GM19025 (cell line): ENCODE results near the gene LYPD6.

ENCODE experiments used
- ATAC-seq: cut with Tn5 transposase; IDR thresholded peaks from one replicate; pipeline ENCODE4 v1.9.1; 2021; ENCODE audit warnings: mild to moderate bottlenecking, low read depth, moderate library complexity; ENCODE audit not compliant: unreplicated experiment

Gene LYPD6

DNA sequence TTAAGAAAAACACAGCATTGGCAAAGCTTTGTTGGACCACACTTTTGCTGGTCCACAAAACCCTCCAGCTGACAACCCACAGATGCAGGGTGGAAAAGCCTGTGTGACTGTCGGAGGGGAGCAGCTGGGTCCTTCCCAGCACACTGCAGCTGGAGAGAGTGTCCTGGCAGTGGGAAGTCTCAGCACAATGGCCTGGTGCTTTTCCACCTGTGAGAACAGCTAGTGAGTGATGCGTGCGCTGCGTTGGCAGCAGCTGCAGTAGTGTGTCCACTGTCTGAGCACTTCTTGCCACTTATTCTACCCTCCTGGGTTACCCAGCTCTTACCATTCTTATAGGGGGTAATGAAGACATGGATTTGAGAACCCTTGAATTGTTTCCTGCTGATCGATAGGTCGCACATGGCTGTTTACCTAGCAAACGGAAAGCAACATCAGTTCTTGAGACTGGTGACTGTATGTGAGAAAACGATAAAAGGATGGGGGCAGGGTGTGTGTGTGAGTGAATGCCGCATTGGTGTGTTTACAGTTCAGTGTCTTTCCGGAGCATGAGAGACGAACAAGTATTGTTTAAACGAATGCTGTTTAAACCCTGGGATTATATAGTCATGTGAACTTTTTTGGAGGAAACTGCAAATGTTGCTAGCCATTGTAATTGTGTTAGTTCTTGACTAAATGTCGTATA is 69.7 kb downstream of the LYPD6 start:
- no peak for ATAC-seq

DNA sequence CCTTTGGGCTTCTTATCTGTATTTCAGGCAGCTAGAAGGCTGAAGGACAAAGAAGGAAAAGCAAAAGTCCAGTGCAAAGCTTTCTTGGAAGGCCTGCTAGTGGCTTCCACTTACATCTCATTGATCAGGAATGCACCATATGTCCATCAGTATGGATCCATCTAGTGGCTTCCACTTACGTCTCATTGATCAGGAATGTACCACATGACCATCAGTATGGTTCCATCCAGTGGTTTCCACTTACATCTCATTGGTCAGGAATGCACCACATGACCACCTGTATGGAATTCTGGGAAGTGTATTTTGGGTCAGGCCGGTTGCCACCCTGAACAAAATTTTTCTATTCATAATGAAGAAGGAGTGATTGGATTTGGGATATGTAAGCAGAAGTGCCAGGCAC is 70.6 kb downstream of the LYPD6 start:
- no peak for ATAC-seq

DNA sequence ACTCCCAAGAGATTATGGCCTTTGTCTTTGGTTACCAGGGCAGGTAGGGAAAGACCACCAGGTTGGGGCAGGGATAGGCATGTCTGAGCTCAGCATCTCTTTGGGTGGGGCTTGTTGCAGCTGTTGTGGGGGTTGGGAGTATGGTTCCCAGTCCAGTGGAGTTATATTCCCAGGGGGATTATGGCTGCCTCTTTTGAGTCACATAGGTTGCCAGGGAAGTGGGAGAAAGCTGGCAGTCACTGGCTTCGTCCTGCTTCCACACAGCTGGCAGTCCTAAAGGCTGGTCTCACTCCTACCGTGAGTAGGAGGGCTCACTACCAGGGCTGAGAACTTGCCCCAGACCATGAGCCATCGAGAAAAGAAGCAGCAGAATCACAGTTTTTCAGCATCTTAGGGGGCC is 79.1 kb downstream of the LYPD6 start:
- ATAC-seq: no peak

DNA sequence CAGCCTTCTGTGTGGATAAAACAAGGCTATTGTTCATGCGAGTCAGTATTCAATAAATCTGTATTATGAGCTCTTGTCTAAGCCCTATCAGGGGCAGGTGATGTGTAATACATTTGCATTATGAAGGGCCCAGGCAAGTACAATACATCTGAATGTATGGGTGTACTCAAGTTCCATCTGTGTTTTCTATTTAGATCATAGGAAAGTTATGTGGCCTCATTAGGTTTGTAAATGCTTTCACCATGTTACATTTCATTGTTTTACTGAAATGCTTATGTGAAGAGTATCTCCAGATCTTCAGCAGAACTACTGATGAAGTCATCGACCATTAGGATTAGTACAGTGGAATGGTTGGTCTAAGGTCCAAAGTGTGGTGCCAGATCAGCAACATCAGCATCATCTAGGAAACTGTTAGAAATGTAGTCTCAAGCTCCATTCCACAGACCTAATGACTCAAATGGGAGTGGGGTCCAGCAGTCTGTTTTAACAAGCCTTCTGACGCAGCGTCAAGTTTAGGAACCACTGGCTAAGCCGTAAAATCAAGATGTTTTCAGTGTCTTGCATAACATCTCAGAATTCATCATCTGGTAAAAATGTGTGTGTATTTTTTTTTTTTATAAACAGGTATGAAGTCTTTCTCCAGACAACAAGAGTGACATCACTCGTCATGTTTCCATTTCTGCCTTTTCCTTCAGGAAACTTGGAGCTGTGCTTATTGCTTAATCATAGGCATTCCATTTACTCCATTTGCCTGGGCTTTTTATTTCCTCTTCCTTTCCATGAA is 80.5 kb downstream of the LYPD6 start:
- ATAC-seq: no peak

DNA sequence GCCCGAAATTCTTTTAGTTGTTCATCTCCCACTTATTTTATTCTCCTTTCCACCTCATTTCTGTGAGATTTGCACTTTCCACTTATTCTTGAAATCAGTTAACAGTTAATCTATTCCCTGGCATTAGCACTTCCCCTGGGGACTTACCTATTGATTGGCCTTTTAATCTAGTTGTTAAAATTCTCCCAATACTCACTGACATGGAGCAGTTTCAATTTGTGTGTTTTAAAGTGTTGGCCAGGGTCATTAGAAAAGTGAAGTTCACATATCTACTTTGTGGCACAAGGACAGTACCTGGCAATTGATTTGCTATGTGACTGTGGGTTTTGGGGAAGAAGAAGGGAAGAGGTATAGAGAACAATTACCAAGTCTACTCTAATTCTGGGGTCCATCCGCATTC is 83.1 kb downstream of the LYPD6 start:
- no peak for ATAC-seq

DNA sequence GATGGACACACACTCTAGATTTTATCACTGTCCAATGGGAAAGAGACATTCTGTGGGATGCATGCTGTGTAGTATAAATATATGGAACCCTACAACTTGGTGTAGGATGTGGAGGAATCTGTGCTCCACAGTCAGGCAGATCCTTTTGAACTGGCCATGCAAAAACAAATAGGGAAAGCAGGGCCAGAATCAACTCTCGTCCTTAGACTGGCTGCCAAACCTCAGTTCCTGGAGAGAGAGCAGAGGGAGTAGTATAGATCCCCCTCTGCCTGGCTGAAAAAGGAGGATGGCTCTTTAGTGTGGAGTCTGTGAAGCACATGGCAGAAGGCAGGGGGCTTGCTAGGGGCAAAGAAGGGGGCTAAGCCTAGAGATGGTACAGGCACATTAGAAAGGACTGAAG is 84.7 kb downstream of the LYPD6 start:
- no peak for ATAC-seq

DNA sequence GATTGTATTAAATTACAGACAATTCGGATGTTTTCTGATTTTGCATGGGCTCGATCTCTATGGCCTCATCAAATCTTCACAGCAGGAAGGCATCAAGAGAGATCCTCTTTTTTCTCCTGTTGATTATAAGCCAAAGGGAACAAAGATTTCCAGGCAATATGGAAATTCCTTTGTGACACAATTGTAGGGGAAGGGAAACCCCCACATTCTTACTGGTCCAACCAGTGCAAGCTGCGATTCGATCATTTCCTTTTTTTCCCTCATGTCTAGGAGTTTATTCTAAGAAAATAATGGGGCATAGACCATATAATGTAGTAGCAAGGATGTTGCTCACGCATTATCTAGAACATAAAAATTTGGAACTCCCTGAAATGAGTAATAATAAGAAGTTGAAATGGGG is 87.7 kb downstream of the LYPD6 start:
- no peak for ATAC-seq

DNA sequence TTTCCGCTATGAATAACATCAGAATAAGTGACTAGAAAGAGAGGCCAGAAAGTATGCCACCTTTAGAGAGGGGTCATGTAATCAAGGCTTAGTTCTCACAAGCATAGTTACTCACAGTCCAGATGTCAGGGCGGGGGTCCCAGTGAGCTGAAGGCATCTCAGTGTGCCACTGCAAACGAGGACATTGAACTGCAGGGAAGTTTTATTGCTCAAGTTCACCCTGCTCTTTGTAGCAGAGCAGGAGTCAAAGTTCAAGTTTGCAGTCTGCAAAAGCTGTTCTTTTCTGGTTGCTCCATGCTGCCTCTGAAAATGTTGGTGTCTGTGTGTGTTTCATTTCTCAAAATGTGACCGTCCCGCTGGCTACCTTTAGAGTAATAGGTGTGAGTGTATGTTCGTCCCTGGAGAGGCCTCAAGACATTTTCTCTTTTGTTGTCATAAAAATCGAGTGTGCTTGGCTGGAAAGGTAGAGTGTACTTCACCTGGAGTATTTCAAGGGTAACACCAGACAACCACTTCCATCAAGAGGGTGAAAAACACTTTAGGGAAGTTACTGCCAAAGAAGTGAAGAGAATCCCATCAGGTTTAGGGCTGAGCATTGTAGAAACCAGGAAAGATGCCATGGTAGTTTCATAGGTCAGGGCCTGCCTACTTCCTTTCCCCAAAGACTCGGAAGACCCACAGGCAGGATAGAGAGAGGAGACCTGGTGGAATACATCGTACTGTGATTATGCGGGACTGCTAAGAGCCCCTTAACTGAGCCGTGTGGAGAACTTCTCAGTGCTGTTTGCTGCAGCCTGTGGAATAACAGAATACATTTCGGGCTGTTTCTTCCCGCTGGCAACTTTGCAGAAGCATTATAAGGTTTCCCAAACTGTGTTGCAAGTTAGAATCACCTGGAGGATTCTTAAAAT is 89.9 kb downstream of the LYPD6 start:
- ATAC-seq: no peak

DNA sequence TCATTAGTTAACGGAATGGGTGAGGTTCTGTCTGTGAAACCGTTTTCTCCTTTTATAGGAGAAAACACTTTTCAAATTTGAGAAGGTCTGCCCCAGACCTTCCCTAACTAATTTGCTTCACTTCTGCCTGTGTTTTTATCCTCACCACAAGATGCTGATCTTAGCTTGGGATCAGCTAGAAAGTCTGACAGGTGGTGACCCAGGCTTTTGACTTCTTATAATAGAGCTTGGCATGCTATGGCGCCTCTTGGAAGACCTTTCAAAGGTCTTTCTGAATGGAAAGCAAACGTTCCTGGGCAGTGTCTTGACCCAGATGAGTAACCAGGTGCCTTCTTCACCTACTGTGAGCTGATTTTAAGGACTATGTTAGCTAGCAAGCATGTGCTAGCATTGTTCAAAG is 91.4 kb downstream of the LYPD6 start:
- no peak for ATAC-seq

DNA sequence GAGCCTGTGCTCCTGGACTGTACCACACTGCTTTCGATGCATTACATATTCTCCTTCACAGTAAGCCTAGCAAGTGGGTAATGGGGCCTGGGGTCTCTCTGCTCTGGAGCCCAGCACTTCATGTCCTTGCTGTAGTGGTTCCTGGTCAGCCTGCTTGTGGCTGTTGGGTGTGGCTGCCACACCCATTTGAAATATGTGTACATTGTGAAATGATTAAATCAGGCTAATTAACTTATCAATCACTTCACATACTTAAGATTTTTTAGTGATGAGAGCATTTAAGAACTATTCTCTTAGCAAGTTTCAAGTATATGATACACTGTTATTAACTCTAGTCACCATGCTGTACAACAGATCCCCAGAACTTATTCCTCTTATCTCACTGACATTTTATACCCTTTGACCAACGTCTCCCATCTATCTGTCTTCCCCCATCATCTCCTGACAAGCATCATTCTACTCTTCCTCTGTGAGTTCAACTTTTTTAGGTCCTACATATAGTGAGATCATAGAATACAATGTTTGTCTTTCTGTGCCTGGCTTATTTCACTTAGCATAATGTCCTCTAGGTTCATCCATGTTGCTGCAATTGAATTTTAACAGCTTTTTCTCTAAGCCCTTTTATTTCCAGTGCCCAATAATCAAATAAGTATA is 92.1 kb downstream of the LYPD6 start:
- no peak for ATAC-seq

DNA sequence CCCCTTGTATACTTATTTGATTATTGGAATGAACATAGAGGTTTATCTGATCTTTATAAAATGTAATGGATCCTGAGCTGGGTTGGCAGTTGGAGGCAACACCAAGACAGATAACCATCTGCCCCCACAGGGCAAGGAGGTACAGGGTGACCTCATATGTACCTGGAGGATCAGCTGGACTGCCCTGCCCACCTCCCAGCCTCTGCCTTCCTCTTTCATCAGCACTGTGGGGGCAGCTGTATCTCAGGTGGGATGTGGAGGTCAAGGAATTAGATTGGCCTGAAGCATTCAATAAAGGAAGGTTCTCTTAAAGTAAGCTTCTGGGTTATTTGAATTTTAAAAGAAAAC is 92.6 kb downstream of the LYPD6 start:
- ATAC-seq: no peak

DNA sequence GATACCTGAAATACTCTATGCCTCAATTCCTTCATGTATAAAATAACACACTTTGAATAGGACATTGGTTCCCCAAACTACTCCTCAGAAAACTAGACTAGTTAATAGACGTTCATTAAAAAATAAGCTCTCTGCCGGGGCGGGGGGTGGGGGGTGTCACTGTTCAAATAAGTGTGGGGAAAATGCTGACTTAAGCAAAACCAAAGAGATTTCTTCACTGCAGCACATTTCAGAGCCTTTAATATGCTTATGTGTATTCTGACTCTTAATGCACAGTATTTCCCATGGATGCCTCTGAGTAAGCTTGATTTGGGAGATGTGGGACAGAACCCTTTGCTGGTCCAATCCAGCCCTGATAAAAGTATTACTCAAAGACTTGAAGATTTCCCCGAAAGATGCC is 93.2 kb downstream of the LYPD6 start:
- ATAC-seq: no peak

DNA sequence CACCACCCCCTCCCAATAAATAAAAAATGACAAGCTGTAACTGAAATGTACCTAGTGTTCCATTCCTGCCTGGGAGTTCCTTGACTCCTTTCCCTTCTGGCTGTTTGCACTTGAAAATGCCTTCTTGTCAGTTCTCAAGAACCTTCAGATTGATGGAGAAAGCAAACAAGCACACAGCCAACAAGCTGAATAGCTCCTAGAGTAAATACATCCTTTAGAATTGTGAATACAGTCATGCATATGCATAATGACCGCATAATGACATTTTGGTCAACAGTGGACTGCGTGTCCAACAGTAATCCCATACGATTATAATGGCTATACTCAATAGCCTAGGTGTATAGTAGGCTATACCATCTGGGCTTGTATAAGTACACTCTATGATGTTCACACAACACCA is 97.0 kb downstream of the LYPD6 start:
- ATAC-seq: no peak

DNA sequence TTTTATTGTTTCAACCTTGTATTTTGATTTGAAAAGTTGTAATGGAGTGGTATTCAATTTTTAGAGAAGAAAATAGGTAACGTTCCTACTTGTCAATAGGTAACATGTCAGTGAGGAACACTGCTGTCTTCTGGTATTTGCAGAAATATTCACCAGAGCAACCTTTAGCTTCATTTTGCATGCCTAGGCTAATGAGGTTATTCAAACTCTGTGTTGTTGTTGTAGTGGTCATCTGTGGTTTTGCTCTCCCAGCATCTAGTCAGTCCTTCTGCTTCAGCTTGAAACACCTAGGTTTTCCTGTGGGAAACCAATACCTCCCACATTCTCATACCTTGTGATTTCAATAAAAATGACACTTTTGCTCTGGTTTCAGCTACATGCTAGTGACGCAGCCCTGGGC is 98.4 kb downstream of the LYPD6 start:
- ATAC-seq: no peak

DNA sequence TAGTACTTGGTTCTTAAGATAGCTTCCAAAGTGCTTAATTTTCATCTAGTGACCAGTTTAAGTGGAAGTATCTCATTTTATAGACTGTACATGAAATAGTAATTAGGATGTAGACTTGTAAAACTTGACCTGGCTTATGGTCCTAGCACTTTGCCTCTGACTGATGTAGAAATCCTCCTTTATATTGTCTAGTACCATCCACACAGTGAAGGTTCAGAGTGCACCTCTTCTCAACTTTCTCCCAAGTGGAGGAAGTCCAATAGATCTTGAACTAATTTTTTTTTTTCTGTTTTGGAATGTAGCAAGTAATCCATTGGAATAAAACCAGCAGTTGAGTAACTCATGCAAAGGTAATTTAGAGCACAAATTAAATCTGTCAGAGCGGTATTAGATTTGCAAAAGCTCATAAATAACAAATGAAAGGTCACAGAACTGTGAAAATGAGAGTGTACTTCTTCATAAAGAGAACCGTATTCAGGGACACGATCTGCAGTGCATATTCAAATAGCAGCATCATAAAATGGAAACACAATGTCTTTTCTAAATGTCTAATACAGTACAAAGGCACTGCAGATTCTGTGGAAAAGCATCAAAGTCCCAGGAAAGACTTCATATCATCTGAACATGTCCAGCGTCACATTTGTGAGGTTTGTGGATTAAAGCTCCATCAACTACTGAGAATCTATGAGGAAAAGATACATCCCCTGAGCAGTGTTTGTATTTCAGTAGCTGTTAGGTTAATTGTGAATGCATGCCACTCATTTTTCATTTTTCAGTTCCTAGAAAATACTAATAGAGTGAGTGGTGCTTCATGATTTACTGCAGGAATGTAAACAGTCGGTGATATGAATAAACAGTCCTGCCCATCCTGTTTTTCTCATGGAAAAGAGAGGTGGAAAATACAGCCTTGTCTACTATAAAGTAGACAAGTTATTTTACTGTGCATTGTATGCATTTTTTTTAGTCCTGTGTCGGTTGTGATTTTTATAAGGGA is 100.7 kb downstream of the LYPD6 start:
- ATAC-seq: no peak

DNA sequence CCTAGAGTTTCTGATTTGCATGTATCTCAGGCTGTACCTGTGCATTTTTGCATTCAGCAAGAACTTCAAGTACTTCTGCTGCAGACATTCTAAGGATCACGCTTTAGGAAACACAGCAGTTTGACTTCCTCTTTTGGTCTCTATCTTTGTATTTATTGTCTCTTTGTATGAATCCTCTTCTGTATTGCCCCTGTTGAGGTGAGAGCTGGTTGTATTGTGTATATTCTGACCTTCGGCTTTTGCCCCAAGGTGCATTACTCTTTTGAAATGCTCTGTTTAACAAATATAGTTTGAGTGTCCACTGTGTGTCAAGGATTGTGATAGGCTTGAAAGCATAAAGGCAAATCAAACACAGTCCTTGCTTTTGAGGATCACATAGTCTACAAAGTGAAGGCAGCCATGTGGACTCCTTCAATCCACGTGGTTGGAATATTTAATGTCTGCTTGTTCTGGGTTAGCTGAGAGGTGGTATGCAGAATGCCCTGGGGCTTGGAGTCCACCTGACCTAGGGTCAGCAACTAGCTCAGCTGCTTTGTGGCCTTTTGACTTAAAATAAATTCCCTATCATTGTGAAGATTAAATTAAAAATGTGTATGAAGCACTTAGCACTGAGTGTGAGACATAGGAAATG is 108.1 kb downstream of the LYPD6 start:
- no peak for ATAC-seq

DNA sequence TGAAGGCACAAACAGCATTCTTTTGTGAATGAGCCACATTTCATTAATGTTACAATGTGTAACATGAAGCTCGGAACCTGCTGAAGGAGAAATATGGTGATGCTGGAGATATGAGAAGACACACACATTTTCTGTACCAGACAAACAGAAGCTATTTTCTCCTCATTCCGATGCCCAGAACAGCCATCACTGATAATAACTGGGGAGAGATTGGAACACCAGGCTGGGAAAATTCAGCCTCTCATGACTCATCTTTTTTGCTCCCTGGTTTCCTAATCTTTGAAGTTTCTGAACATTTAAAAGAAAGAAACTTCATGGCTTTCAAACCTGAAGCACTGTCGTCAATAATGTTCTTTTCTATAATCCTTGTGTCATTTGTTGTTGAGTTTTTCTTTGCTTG is 110.9 kb downstream of the LYPD6 start:
- no peak for ATAC-seq

DNA sequence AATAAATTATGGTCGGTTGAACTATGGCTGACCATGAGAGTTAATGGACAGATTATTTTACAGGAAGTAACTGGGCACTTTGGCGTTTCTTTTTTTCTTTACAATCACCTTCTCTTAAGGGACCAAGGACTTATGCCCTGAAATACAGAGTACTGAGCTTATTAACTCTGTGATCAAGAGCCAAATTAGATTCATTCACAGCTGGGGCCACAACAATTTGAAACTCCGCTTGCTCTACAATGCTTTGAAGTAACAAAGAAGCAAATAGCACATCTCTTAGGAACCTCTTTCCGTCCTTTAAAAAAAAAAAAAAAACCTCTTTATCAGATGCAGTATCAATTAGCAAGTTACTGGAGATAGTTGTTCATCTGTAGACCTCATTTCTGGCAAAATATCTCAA is 112.0 kb downstream of the LYPD6 start:
- ATAC-seq: no peak

DNA sequence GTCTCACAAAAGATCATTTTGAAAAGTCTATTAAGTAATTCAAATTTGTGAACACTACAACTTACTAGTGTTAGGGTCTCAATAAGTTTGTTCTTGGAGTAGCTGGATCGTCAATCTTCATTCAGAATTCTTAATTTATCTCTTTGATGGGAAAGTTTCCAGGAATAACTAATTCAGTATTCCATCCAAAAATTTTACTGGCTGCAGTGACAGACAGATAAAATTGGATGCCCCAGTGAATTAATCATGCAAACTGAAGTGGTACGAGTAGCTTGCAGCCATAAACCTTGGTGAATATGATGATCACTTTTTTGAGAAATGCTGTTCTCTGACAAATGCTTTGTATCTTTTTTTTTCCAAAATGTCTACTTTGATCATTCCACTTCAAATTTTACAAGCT is 112.8 kb downstream of the LYPD6 start:
- ATAC-seq: no peak
